Lower leg skin (tissue), 3 donors: ENCODE measurements around the gene RASSF3.

Experiments used
- POLR2A ChIP-seq, 2 donors: fragments of 450-650 bp; IDR thresholded peaks; one replicate each; pipeline ENCODE4 v1.6.1; 2016 to 2017; ENCODE audit warnings: antibody characterized with exemption in 2 of 2, mild to moderate bottlenecking in 1 of 2, moderate library complexity in 1 of 2
- TF ChIP-seq, protein P1 (sequence below), 3 donors: fragments of 450-650 bp; IDR thresholded peaks; one replicate each; pipeline ENCODE4 v1.5.1; 2016; ENCODE audit warnings: antibody characterized with exemption in 3 of 3, mild to moderate bottlenecking in 3 of 3, moderate library complexity in 2 of 3

DNA sequence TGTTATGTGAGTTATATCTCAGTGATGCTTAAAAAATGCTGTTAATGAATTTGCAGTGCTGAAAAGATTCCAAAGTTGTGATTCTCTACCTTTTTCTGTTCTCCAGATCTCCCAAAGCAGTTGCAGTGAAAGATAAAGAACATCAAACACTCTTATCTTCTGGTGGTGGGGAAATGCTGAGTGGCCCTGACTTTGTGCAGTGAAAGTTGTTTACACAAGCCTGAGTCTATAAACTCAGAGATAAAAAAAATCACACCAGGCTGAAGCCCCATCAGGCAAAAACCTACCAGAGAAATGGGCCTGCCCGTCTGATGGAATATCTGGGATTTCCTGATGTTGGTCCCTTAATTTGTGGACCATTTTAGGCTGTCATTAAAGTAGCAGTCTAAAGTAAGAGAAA lies 46.1 kb downstream of the RASSF3 start:
- no peak for TF ChIP-seq POLR2A (IDR thresholded peaks at IDR 0.05)
- TF ChIP-seq, protein P1, sequence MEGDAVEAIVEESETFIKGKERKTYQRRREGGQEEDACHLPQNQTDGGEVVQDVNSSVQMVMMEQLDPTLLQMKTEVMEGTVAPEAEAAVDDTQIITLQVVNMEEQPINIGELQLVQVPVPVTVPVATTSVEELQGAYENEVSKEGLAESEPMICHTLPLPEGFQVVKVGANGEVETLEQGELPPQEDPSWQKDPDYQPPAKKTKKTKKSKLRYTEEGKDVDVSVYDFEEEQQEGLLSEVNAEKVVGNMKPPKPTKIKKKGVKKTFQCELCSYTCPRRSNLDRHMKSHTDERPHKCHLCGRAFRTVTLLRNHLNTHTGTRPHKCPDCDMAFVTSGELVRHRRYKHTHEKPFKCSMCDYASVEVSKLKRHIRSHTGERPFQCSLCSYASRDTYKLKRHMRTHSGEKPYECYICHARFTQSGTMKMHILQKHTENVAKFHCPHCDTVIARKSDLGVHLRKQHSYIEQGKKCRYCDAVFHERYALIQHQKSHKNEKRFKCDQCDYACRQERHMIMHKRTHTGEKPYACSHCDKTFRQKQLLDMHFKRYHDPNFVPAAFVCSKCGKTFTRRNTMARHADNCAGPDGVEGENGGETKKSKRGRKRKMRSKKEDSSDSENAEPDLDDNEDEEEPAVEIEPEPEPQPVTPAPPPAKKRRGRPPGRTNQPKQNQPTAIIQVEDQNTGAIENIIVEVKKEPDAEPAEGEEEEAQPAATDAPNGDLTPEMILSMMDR (IDR thresholded peaks at IDR 0.05), result no peak
